Thoracic aorta (tissue), 2 donors: Measurements from ENCODE around the gene CERS1. TPM values are rescaled to one million over a fixed set of nuclear protein-coding genes. Genes with fewer than 3 reads are reported as not detected.

Experiments used
- ATAC-seq: fragments of 150-250 bp; one replicate; pipeline ENCODE4 v1.8.0; 2017; ENCODE audit warnings: low read depth; ENCODE audit not compliant: insufficient number of reproducible peaks, low FRiP score
- DNase-seq: peaks from one replicate; pipeline ENCODE4 v3.0.0-alpha.2; 2020; ENCODE audit warnings: low spot score
- H3K27ac ChIP-seq, 2 donors: fragments of 200-600 bp; sonication (generic); 1 replicate in 1 of 2; 2 replicates in 1 of 2; pipeline ENCODE4 v1.5.1; 2016; ENCODE audit warnings: mild to moderate bottlenecking in 2 of 2, moderate library complexity in 2 of 2
- H3K27me3 ChIP-seq: fragments of 200-600 bp; sonication (generic); replicated peaks from 2 replicates; pipeline ENCODE4 v1.6.0; 2016; ENCODE audit warnings: mild to moderate bottlenecking; ENCODE audit not compliant: insufficient read depth
- H3K36me3 ChIP-seq: fragments of 200-600 bp; sonication (generic); one replicate; pipeline ENCODE4 v1.5.1; 2016
- H3K4me1 ChIP-seq, 2 donors: fragments of 200-600 bp; sonication (generic); 1 replicate in 1 of 2; 2 replicates in 1 of 2; pipeline versions ENCODE4 v1.5.1 to v1.6.0; 2016; ENCODE audit warnings: low read depth in 2 of 2, mild to moderate bottlenecking in 1 of 2; ENCODE audit not compliant: control insufficient read depth in 1 of 2
- H3K4me3 ChIP-seq: fragments of 200-600 bp; sonication (generic); 2 replicates; pipeline ENCODE4 v1.5.1; 2016; ENCODE audit warnings: mild to moderate bottlenecking
- H3K9me3 ChIP-seq: fragments of 200-600 bp; sonication (generic); 2 replicates; pipeline ENCODE4 v1.5.1; 2016
- CTCF ChIP-seq: fragments of 200-600 bp; sonication (generic); IDR thresholded peaks from one replicate; pipeline ENCODE4 v1.5.1; 2019; ENCODE audit warnings: antibody characterized with exemption
- total RNA-seq, 2 donors: library from RNA; depleted of rRNA; stranded (reverse); fragments of >200 nt; gene quantifications; one replicate each; pipeline versions ENCODE4 v1.1.0 to v1.2.3, GENCODE V29; 2016

CERS1 gene
- total RNA-seq, 2 donors from 2014 or later = 1.1 to 1.7 TPM

- DNase-seq (no peak), ATAC-seq (no peak)
- Histone ChIP-seq H3K4me1 (peaks cover 16 to 27% of the 10 kb centered on the region in 2 donors), H3K4me3 (no peak overlapping the region), H3K9me3 (peaks cover 6% of the 10 kb centered on the region), H3K27ac (no peak overlapping the region), H3K27me3 (no peaks in the 10 kb centered on the region), H3K36me3 (no peaks in the 10 kb centered on the region)
- no peak for TF ChIP-seq CTCF
Measured at GRCh38 chr19:18830488-18830887, 65.5 kb downstream of the CERS1 start.

GRCh38 chr19:18828786-18829185 lies 67.2 kb downstream of the CERS1 start:
- no peak overlapping the region for H3K27ac ChIP-seq
- peaks cover 8 to 10% of the 10 kb centered on the region in 2 donors for H3K4me1 ChIP-seq
- ATAC-seq (no peak), DNase-seq (no peak)
- no peak overlapping the region for H3K4me3 ChIP-seq
- no peak for TF ChIP-seq CTCF
- H3K9me3 ChIP-seq = peaks cover 6% of the 10 kb centered on the region
- no peaks in the 10 kb centered on the region for H3K27me3 ChIP-seq
- H3K36me3 ChIP-seq = no peaks in the 10 kb centered on the region

Other genes starting within 250 kb of the CERS1 start
- gene CRTC1, start 212.5 kb downstream of the CERS1 start, total RNA-seq = 10 to 100 TPM in 1 of 2 donors, 1 to 10 TPM in 1; 8.7 to 11.2 TPM
- 10 to 100 TPM; 16.9 to 29.8 TPM for gene COMP, start 104.9 kb downstream of the CERS1 start, total RNA-seq
- gene UPF1, start 64.2 kb downstream of the CERS1 start, total RNA-seq = 10 to 100 TPM; 56.5 to 95.2 TPM
- 100 to 1,000 TPM; 134 to 266 TPM for gene COPE, start 23.2 kb upstream of the CERS1 start, total RNA-seq
- gene DDX49, start 23.6 kb upstream of the CERS1 start, total RNA-seq = 10 to 100 TPM; 34.5 to 41.7 TPM
- gene HOMER3, start 45.1 kb upstream of the CERS1 start, total RNA-seq = 100 to 1,000 TPM in 1 of 2 donors, 10 to 100 TPM in 1; 40.6 to 100 TPM
- gene SUGP2, start 137.4 kb upstream of the CERS1 start, total RNA-seq = 10 to 100 TPM; 42.6 to 57.5 TPM
- gene ARMC6, start 137.4 kb upstream of the CERS1 start, total RNA-seq = 10 to 100 TPM; 21.0 to 38.6 TPM
- 10 to 100 TPM in 1 of 2 donors, 1 to 10 TPM in 1; 8.3 to 14.4 TPM for gene SLC25A42, start 167.8 kb upstream of the CERS1 start, total RNA-seq
- 10 to 100 TPM; 13.8 to 14.4 TPM for gene TMEM161A, start 242.3 kb upstream of the CERS1 start, total RNA-seq